Measurements from ENCODE around the gene DNAH14.
A peak's percentile ranks its signal among the peaks of the same experiment; 100 is the strongest.
"Not testable (repeated sequence)": the region's sequence is repeated elsewhere in the genome, so short reads cannot be mapped to it uniquely, and the experiment has no call there.

The DNAH14 gene

GRCh38 chr1:225158291-225158690 lies 228.8 kb downstream of the DNAH14 start (continued):
- no peak for TF ChIP-seq KLF17 (tag by site-specific recombination; IDR thresholded peaks at IDR 0.05)
- TF ChIP-seq ZNF837 (tag by site-specific recombination; IDR thresholded peaks at IDR 0.05) = no peak
- no peak for TF ChIP-seq ZNF677 (tag by site-specific recombination; IDR thresholded peaks at IDR 0.05)
- TF ChIP-seq ZNF292 (tag by site-specific recombination; IDR thresholded peaks at IDR 0.05; ENCODE audit: borderline replicate concordance, low read depth) = no peak
- TF ChIP-seq ZNF514 (tag by site-specific recombination; IDR thresholded peaks at IDR 0.05) = no peak
- TF ChIP-seq ZSCAN30 (tag by site-specific recombination; IDR thresholded peaks at IDR 0.05) = no peak

- Histone ChIP-seq H3K9me3 (ENCODE audit: control insufficient read depth, insufficient read depth, low read depth, low read length) (no peaks in the 10 kb centered on the region), H3K36me3 (ENCODE audit: control insufficient read depth in 2 of 2, insufficient read depth in 1 of 2, low read length in 2 of 2) (no peaks in the 10 kb centered on the region), H3K4me3 (ENCODE audit: low read depth, low read length) (no peak overlapping the region), H3K27ac (ENCODE audit: extremely low read depth, low read depth, low read length) (no peak overlapping the region), H3K4me1 (ENCODE audit: control insufficient read depth, insufficient read depth, low read length) (no peaks in the 10 kb centered on the region)
- CTCF ChIA-PET = no interaction called here
- TF ChIP-seq ZNF280D (tag by site-specific recombination; IDR thresholded peaks at IDR 0.05) (no peak), ZNF19 (tag by site-specific recombination; IDR thresholded peaks at IDR 0.05; ENCODE audit: low read depth) (no peak), ZNF600 (tag by site-specific recombination; IDR thresholded peaks at IDR 0.05) (no peak), MZF1 (tag by site-specific recombination; IDR thresholded peaks at IDR 0.05; ENCODE audit: borderline replicate concordance) (no peak), ZNF248 (tag by site-specific recombination; IDR thresholded peaks at IDR 0.05) (no peak)
- POLR2A ChIA-PET = no interaction called here
Observed at GRCh38 chr1:225159793-225160192, 230.3 kb downstream of the DNAH14 start.

- H3K27ac ChIP-seq (ENCODE audit: extremely low read depth, low read depth, low read length); H3K9me3 ChIP-seq (ENCODE audit: control insufficient read depth, insufficient read depth, low read depth, low read length); POLR2A ChIA-PET; H3K4me1 ChIP-seq (ENCODE audit: control insufficient read depth, insufficient read depth, low read length); CTCF ChIA-PET; H3K4me3 ChIP-seq (ENCODE audit: low read depth, low read length); H3K36me3 ChIP-seq (ENCODE audit: control insufficient read depth in 2 of 2, insufficient read depth in 1 of 2, low read length in 2 of 2): not testable (repeated sequence)
- TF ChIP-seq SETDB1 (IDR thresholded peaks at IDR 0.05; ENCODE audit: insufficient read length, low read length) (peak; percentile 58), ZNF585B (tag by site-specific recombination; IDR thresholded peaks at IDR 0.05) (peak; percentile 99), TRIM28 (IDR thresholded peaks at IDR 0.05; ENCODE audit: borderline replicate concordance, low read length) (0 out of 2 replicates have a peak, but pooled peaks have one; percentile 18)
Observed at GRCh38 chr1:225177409-225177808, 247.9 kb downstream of the DNAH14 start.

- Histone ChIP-seq H3K4me1 (ENCODE audit: control insufficient read depth, insufficient read depth, low read length) (no peaks in the 10 kb centered on the region), H3K27ac (ENCODE audit: extremely low read depth, low read depth, low read length) (no peak overlapping the region), H3K4me3 (ENCODE audit: low read depth, low read length) (no peak overlapping the region), H3K9me3 (ENCODE audit: control insufficient read depth, insufficient read depth, low read depth, low read length) (peaks cover 2% of the 10 kb centered on the region; the same call in 1 of the 2 replicates), H3K36me3 (ENCODE audit: control insufficient read depth in 2 of 2, insufficient read depth in 1 of 2, low read length in 2 of 2) (no peaks in the 10 kb centered on the region)
- ChIA-PET CTCF (interaction anchor here (1.0 kb wide), 1 partner anchor 12 kb away, joined by 3 read pairs; no protein-coding TSS in a partner anchor), POLR2A (no interaction called here)
- TF ChIP-seq ZNF549 (tag by site-specific recombination; IDR thresholded peaks at IDR 0.05) (0 out of 2 replicates have a peak, but pooled peaks have one; percentile 5), SETDB1 (IDR thresholded peaks at IDR 0.05; ENCODE audit: insufficient read length, low read length) (peak; percentile 91), ZNF112 (tag by site-specific recombination; IDR thresholded peaks at IDR 0.05) (no peak), ZNF19 (tag by site-specific recombination; IDR thresholded peaks at IDR 0.05; ENCODE audit: low read depth) (no peak), ZNF155 (tag by site-specific recombination; IDR thresholded peaks at IDR 0.05) (no peak), HOXD13 (CRISPR knock-in tag; IDR thresholded peaks at IDR 0.05; ENCODE audit: borderline replicate concordance) (no peak), ZNF324 (tag by site-specific recombination; IDR thresholded peaks at IDR 0.05) (no peak), ZNF366 (tag by site-specific recombination; conservative IDR thresholded peaks at IDR 0.05) (no peak), TRIM28 (IDR thresholded peaks at IDR 0.05; ENCODE audit: borderline replicate concordance, low read length) (peak; percentile 64; the same call in 1 of the 2 replicates), ATF2 (tag by site-specific recombination; IDR thresholded peaks at IDR 0.05; ENCODE audit: low read depth) (no peak), ZNF292 (tag by site-specific recombination; IDR thresholded peaks at IDR 0.05; ENCODE audit: borderline replicate concordance, low read depth) (no peak), ZSCAN18 (tag by site-specific recombination; IDR thresholded peaks at IDR 0.05) (no peak)
Observed at GRCh38 chr1:225179686-225180085, 250.2 kb downstream of the DNAH14 start.
